Epithelial cell of proximal tubule (primary cell): ENCODE results near the gene CELF5. TPM values are rescaled to one million over a fixed set of nuclear protein-coding genes. Genes with fewer than 3 reads are reported as not detected.
"Not testable (repeated sequence)": the region's sequence is repeated elsewhere in the genome, so short reads cannot be mapped to it uniquely, and the experiment has no call there.

Experiments
- DNase-seq: peaks from one replicate; pipeline ENCODE4 v3.0.0-alpha.2; 2011; ENCODE audit warnings: low read depth
- H3K4me3 ChIP-seq: 2 replicates; pipeline ENCODE4 v1.5.1; 2011; ENCODE audit warnings: low read depth, mild to moderate bottlenecking, low read length
- CTCF ChIP-seq: conservative IDR thresholded peaks from 2 replicates; pipeline ENCODE4 v1.5.1; 2012; ENCODE audit warnings: low read depth, mild to moderate bottlenecking, low read length
- total RNA-seq: library from RNA; depleted of rRNA; stranded (reverse); fragments of >200 nt; gene quantifications from 2 replicates; pipeline ENCODE4 v1.2.3, GENCODE V29; 2015

CELF5 gene
- total RNA-seq, 1 donor from 2014 or later: not detected

GRCh38 chr19:3198901-3199700 is 25.4 kb upstream of the CELF5 start:
- no peak for TF ChIP-seq CTCF
- DNase-seq: no peak
- H3K4me3 ChIP-seq: no peak overlapping the region

DNA sequence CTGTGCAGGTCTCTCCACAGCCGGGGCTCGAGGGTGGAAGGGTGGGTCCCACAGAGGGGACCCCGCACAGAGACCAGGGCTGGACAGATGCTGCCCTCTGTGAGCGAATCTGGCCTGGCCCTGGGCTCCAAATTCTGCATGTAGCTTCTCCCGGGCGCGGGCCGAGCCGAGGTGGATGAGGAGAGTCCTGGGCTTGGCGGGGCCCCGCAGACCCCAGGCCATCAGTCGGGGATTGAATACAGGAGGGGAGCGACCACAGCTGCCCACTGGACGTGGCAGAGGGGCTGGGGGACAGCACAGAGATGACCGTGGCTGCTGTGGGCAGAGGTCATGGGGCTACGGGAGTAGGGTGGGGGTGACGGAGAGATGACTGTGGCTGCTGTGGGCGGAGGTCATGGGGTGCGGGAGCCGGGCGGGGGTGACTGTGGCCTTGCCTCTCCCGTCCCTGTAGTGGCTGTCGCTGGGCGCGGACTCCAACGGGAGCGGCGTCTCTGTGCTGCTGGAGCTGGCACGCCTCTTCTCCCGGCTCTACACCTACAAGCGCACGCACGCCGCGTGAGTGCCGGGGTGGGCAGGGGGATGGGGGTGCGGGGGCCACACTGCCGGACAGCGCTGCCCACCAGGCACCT is 23.3 kb upstream of the CELF5 start:
- TF ChIP-seq CTCF: no peak
- no peak overlapping the region for H3K4me3 ChIP-seq
- DNase-seq: no peak

- no peak overlapping the region for H3K4me3 ChIP-seq
- no peak for DNase-seq
- TF ChIP-seq CTCF: no peak
Observed at GRCh38 chr19:3201911-3202310, 22.6 kb upstream of the CELF5 start.

GRCh38 chr19:3202346-3202745 is 22.1 kb upstream of the CELF5 start:
- H3K4me3 ChIP-seq: no peak overlapping the region
- DNase-seq: no peak
- TF ChIP-seq CTCF: no peak

- not testable (repeated sequence) for DNase-seq, H3K4me3 ChIP-seq
Observed at GRCh38 chr19:3202895-3203294, 21.6 kb upstream of the CELF5 start.

DNA sequence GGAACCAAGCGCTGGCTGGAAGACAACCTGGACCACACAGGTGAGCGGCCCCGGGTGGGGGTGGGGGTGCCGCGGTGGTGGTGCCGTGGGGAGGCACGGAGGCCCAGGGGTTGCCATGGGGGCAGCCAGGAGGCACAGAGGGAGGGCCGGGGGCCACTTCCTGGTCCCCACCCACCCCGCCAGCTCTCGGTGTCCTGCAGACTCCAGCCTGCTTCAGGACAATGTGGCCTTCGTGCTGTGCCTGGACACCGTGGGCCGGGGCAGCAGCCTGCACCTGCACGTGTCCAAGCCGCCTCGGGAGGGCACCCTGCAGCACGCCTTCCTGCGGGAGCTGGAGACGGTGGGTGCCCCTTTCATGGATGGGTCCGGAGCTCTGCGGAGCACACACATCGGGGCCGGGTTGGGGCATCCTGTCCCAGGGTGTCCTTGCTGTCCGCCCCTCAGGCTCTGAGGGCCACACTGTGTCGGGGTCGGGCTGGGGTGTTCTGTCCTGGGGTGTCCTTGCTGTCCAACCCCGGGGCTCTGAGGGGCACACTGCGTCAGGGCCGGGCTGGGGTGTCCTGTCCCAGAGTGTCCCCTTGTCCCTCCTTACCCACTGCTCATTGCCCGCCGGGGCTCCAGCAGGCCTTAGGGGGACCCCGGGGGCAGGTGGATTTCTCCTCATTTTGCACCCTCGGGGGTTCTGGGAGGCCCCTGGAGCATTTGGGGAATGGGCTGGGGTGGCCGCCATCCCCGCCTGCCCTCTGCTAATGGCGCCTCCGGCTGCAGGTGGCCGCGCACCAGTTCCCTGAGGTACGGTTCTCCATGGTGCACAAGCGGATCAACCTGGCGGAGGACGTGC is 20.4 kb upstream of the CELF5 start:
- no peak overlapping the region for H3K4me3 ChIP-seq
- no peak for TF ChIP-seq CTCF
- no peak for DNase-seq

GRCh38 chr19:3204646-3205275 is 19.7 kb upstream of the CELF5 start:
- no peak for DNase-seq
- no peak for TF ChIP-seq CTCF
- no peak overlapping the region for H3K4me3 ChIP-seq
